ENCODE results near the gene FAM107B.

DNA sequence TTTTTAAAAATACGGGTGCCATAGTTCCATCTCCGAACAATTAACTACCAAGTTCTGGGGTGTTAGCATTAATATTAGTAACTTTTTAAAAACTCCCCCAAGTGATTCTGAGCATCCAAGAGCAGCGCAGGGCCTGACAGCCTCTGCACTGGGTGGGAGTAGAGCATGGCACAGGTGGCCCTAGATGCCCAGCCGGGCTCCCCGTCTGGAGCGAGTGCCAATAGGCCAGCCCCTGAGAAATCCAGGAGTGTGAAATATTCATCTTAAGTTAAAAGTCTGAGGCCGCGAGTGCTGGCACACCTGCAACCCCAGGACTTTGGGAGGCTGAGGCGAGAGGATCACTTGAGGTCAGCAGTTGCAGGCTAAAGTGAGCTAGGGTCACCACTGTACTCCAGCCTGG lies 16.2 kb downstream of the FAM107B start:
- TF ChIP-seq, protein P1, sequence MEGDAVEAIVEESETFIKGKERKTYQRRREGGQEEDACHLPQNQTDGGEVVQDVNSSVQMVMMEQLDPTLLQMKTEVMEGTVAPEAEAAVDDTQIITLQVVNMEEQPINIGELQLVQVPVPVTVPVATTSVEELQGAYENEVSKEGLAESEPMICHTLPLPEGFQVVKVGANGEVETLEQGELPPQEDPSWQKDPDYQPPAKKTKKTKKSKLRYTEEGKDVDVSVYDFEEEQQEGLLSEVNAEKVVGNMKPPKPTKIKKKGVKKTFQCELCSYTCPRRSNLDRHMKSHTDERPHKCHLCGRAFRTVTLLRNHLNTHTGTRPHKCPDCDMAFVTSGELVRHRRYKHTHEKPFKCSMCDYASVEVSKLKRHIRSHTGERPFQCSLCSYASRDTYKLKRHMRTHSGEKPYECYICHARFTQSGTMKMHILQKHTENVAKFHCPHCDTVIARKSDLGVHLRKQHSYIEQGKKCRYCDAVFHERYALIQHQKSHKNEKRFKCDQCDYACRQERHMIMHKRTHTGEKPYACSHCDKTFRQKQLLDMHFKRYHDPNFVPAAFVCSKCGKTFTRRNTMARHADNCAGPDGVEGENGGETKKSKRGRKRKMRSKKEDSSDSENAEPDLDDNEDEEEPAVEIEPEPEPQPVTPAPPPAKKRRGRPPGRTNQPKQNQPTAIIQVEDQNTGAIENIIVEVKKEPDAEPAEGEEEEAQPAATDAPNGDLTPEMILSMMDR (conservative IDR thresholded peaks at IDR 0.05) = no peak
- no peak for TF ChIP-seq EZH2 (IDR thresholded peaks at IDR 0.05; ENCODE audit: low read depth)

Data from PC-9 (cell line).